ENCODE data around the gene PPP6R1. TPM values are rescaled to one million over a fixed set of nuclear protein-coding genes. Genes with fewer than 3 reads are reported as not detected.

Gene PPP6R1
- total RNA-seq, 1 experiment from 2014 or later, result 113 TPM

DNA sequence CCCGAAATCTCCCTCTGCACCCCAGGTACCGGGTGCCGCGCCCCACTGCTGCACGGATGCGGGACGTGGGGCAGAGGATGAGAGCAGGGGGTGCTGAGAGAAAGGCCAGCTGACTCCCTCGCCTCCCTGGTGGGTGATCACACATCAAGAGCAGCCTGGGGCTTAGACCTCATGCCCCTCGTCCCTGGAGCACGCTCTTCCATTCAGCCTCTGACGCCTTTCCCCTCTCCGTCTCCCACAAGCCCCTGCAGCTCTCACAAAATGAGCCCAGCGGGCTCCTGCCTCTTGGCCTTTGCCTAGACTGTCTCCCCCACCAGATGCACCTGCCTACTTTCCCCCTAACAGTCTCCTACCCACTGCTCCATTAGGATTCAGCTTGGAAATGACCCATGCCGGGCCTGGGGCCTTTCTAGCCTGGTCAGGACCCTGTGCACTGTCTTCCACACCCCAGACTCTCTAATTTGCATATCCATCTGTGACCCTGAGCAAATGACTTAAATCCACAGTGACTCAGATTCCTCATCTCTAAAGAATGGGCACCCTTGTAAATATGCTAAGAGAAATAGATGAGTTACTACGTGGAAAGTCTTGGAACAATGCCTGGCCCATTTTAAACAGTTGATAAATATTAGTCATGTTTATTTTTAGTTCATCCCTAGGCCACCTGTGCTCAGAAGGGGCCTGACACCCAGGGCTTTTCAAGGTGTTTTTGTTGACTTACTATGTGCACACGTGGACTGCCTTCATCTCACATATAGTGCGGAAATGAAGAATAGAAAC lies 48.9 kb downstream of the PPP6R1 start:
- Histone ChIP-seq H3K4me1 (peaks cover 26% of the 10 kb centered on the region), H3K27me3 (replicated peaks; ENCODE audit: control insufficient read depth, insufficient read depth, low read length) (no peaks in the 10 kb centered on the region), H3K9me3 (no peaks in the 10 kb centered on the region), H3K4me3 (ENCODE audit: low read depth, low read length) (no peak overlapping the region), H3K36me3 (ENCODE audit: control insufficient read depth, insufficient read depth, low read length) (no peaks in the 10 kb centered on the region)
- DNase-seq, result no peak
- CTCF ChIA-PET, result interaction anchor here (0.9 to 1.3 kb wide), 3 partner anchors 44 to 423 kb away, joined by 3 to 5 read pairs (median 3); partner anchors contain the start of gene TMEM238
- H3K36me3 Mint-ChIP-seq (ENCODE audit: insufficient read depth, unreplicated experiment), result peaks cover 6% of the 10 kb centered on the region
- peak overlapping the region; percentile 36 for H3K27ac Mint-ChIP-seq (ENCODE audit: unreplicated experiment)
- BruUV-seq (replicated peaks), result no TSS peak
- no peaks in the 10 kb centered on the region for H3K27me3 Mint-ChIP-seq (ENCODE audit: insufficient read depth, unreplicated experiment)
- POLR2A ChIA-PET, result no interaction called here
- no peak for TF ChIP-seq CTCF (IDR thresholded peaks at IDR 0.05; ENCODE audit: insufficient read depth in 1 of 2, low read depth in 1 of 2, low read length in 1 of 2, severe bottlenecking in 1 of 2, unreplicated experiment in 1 of 2)
- peak overlapping the region; percentile 4 for H3K4me3 Mint-ChIP-seq (ENCODE audit: unreplicated experiment)
- peaks cover 19% of the 10 kb centered on the region for H3K4me1 Mint-ChIP-seq (ENCODE audit: low read depth, unreplicated experiment)
- H3K9me3 Mint-ChIP-seq (ENCODE audit: unreplicated experiment), result no peaks in the 10 kb centered on the region
- intact Hi-C loops (cut with micrococcal nuclease; ENCODE audit: unreplicated experiment), result loop anchor here (5.0 kb wide), 1 partner anchor 38 kb away; no protein-coding TSS in a partner anchor

GRCh38 chr19:55208880-55209692 lies 49.7 kb downstream of the PPP6R1 start, which contains the start of gene PTPRH:
TSS of gene PTPRH (minus strand) at chr19:55209501. CDS start at chr19:55209433, 68 bp downstream.
- H3K36me3 ChIP-seq (ENCODE audit: control insufficient read depth, insufficient read depth, low read length), result no peaks in the 10 kb centered on the region
- H3K27me3 Mint-ChIP-seq (ENCODE audit: insufficient read depth, unreplicated experiment), result no peaks in the 10 kb centered on the region
- no peaks in the 10 kb centered on the region for H3K9me3 ChIP-seq
- no peaks in the 10 kb centered on the region for H3K9me3 Mint-ChIP-seq (ENCODE audit: unreplicated experiment)
- no peak for TF ChIP-seq CTCF (IDR thresholded peaks at IDR 0.05; ENCODE audit: insufficient read depth in 1 of 2, low read depth in 1 of 2, low read length in 1 of 2, severe bottlenecking in 1 of 2, unreplicated experiment in 1 of 2)
- no TSS peak for BruUV-seq (replicated peaks)
- H3K4me1 Mint-ChIP-seq (ENCODE audit: low read depth, unreplicated experiment), result peaks cover 19% of the 10 kb centered on the region
- intact Hi-C loops (cut with micrococcal nuclease; ENCODE audit: unreplicated experiment), result loop anchor here (5.0 kb wide), 1 partner anchor 37 kb away; no protein-coding TSS in a partner anchor
- DNase-seq, result no peak
- ChIA-PET POLR2A (interaction anchor here (0.6 kb wide), 1 partner anchor 209 kb away, joined by 3 read pairs; no protein-coding TSS in a partner anchor), CTCF (interaction anchor here (0.9 to 1.3 kb wide), 4 partner anchors 44 to 424 kb away, joined by 3 to 5 read pairs (median 3); partner anchors contain the start of genes HSPBP1 and TMEM238)
- H3K4me3 ChIP-seq (ENCODE audit: low read depth, low read length), result no peak within 1 kb of the TSS
- peaks cover 26% of the 10 kb centered on the region for H3K4me1 ChIP-seq
- H3K4me3 Mint-ChIP-seq (ENCODE audit: unreplicated experiment), result peak within 1 kb of the TSS; percentile 4
- H3K27me3 ChIP-seq (replicated peaks; ENCODE audit: control insufficient read depth, insufficient read depth, low read length), result no peaks in the 10 kb centered on the region
- H3K36me3 Mint-ChIP-seq (ENCODE audit: insufficient read depth, unreplicated experiment), result peaks cover 6% of the 10 kb centered on the region
- peak within 1 kb of the TSS; percentile 36 for H3K27ac Mint-ChIP-seq (ENCODE audit: unreplicated experiment)

All from Caco-2 (cell line).